Mesenchymal stem cell (in vitro differentiated cells and primary cell): ENCODE results near the gene VTI1A.

Experiments used
- DNase-seq: peaks from one replicate; pipeline ENCODE4 v3.0.0-alpha.2; 2013
- H2AFZ ChIP-seq: one replicate; pipeline ENCODE4 v1.6.1; 2013; ENCODE audit warnings: low read depth, mild to moderate bottlenecking, control low read depth, inconsistent platforms, low read length, moderate library complexity
- H2AK5ac ChIP-seq: 2 replicates; pipeline ENCODE4 v1.6.1; 2013; ENCODE audit warnings: low read length, moderate library complexity, mild to moderate bottlenecking, inconsistent platforms; ENCODE audit not compliant: severe bottlenecking
- H2BK120ac ChIP-seq: one replicate; pipeline ENCODE4 v1.6.1; 2013; ENCODE audit warnings: low read depth, mild to moderate bottlenecking, inconsistent platforms, low read length, moderate library complexity
- H2BK12ac ChIP-seq, 2 experiments: one replicate each; pipeline ENCODE4 v1.6.1; 2013; ENCODE audit warnings: inconsistent platforms in 2 of 2, low read length in 2 of 2, mild to moderate bottlenecking in 2 of 2, moderate library complexity in 2 of 2, control low read depth in 1 of 2
- H2BK15ac ChIP-seq: one replicate; pipeline ENCODE4 v1.6.1; 2013; ENCODE audit warnings: mild to moderate bottlenecking, low read depth, inconsistent platforms; ENCODE audit not compliant: poor library complexity, severe bottlenecking
- H2BK5ac ChIP-seq: 2 replicates; pipeline ENCODE4 v1.6.1; 2013; ENCODE audit warnings: low read depth, mild to moderate bottlenecking, low read length, control low read depth, inconsistent platforms; ENCODE audit not compliant: poor library complexity, severe bottlenecking
- H3K14ac ChIP-seq, 2 experiments: one replicate each; pipeline ENCODE4 v1.6.1; 2013; ENCODE audit warnings: inconsistent platforms in 2 of 2, low read length in 2 of 2, control low read depth in 1 of 2, mild to moderate bottlenecking in 1 of 2, moderate library complexity in 1 of 2
- H3K18ac ChIP-seq, 2 experiments: one replicate each; pipeline ENCODE4 v1.6.1; 2013; ENCODE audit warnings: inconsistent platforms in 2 of 2, low read length in 2 of 2, control low read depth in 1 of 2, low read depth in 1 of 2, mild to moderate bottlenecking in 1 of 2
- H3K23ac ChIP-seq, 2 experiments: one replicate each; pipeline ENCODE4 v1.6.1; 2013; ENCODE audit warnings: inconsistent platforms in 2 of 2, low read length in 2 of 2, mild to moderate bottlenecking in 2 of 2, moderate library complexity in 2 of 2, control low read depth in 1 of 2
- H3K27ac ChIP-seq: 2 replicates; pipeline ENCODE4 v1.5.1; 2013; ENCODE audit warnings: mild to moderate bottlenecking, moderate library complexity, low read length, control low read depth, inconsistent platforms; ENCODE audit not compliant: poor library complexity, severe bottlenecking
- H3K27me3 ChIP-seq, 2 experiments: 2 replicates each; pipeline versions ENCODE4 v1.6.1 to v1.7.0; 2013; ENCODE audit warnings: low read length in 2 of 2, mild to moderate bottlenecking in 2 of 2, moderate library complexity in 2 of 2, control low read depth in 1 of 2, inconsistent platforms in 1 of 2; ENCODE audit not compliant: control insufficient read depth in 1 of 2, insufficient read depth in 1 of 2
- H3K36me3 ChIP-seq, 2 experiments: 2 replicates each; pipeline versions ENCODE4 v1.6.1 to v1.7.0; 2013; ENCODE audit warnings: low read length in 2 of 2, control low read depth in 1 of 2, inconsistent platforms in 1 of 2, low read depth in 1 of 2, mild to moderate bottlenecking in 1 of 2; ENCODE audit not compliant: insufficient read depth in 2 of 2, control insufficient read depth in 1 of 2
- H3K4ac ChIP-seq, 2 experiments: one replicate each; pipeline ENCODE4 v1.6.1; 2013; ENCODE audit warnings: inconsistent platforms in 2 of 2, low read length in 2 of 2, mild to moderate bottlenecking in 2 of 2, moderate library complexity in 2 of 2, control low read depth in 1 of 2, low read depth in 1 of 2
- H3K4me1 ChIP-seq: 2 replicates; pipeline ENCODE4 v1.6.1; 2013; ENCODE audit warnings: low read depth, low read length, control low read depth; ENCODE audit not compliant: control insufficient read depth, insufficient read depth
- H3K4me2 ChIP-seq: 2 replicates; pipeline ENCODE4 v1.6.1; 2013; ENCODE audit warnings: low read length, mild to moderate bottlenecking, inconsistent platforms; ENCODE audit not compliant: poor library complexity, severe bottlenecking
- H3K4me3 ChIP-seq, 2 experiments: 2 replicates each; pipeline versions ENCODE4 v1.5.1 to v1.7.0; 2013; ENCODE audit warnings: low read length in 2 of 2, mild to moderate bottlenecking in 2 of 2, control low read depth in 1 of 2, low read depth in 1 of 2; ENCODE audit not compliant: insufficient read depth in 1 of 2
- H3K79me1 ChIP-seq: replicated peaks from 2 replicates; pipeline ENCODE4 v1.6.1; 2013; ENCODE audit warnings: mild to moderate bottlenecking, control low read depth, low read length, inconsistent platforms; ENCODE audit not compliant: poor library complexity, severe bottlenecking
- H3K9ac ChIP-seq: 2 replicates; pipeline ENCODE4 v1.7.0; 2013; ENCODE audit warnings: mild to moderate bottlenecking, low read length, moderate library complexity
- H3K9me3 ChIP-seq: 2 replicates; pipeline ENCODE4 v1.7.0; 2013; ENCODE audit warnings: mild to moderate bottlenecking, low read length; ENCODE audit not compliant: control insufficient read depth
- H4K8ac ChIP-seq: one replicate; pipeline ENCODE4 v1.6.1; 2013; ENCODE audit warnings: inconsistent platforms, mild to moderate bottlenecking, low read length, moderate library complexity
- H4K91ac ChIP-seq: one replicate; pipeline ENCODE4 v1.6.1; 2013; ENCODE audit warnings: mild to moderate bottlenecking, low read length, inconsistent platforms
- WGBS: methylation state at CpG from one replicate; pipeline ENCODE4 v1.1.7; 2013; ENCODE audit warnings: mixed read lengths; 5-methylcytosine and 5-hydroxymethylcytosine counted together

The VTI1A gene

DNA sequence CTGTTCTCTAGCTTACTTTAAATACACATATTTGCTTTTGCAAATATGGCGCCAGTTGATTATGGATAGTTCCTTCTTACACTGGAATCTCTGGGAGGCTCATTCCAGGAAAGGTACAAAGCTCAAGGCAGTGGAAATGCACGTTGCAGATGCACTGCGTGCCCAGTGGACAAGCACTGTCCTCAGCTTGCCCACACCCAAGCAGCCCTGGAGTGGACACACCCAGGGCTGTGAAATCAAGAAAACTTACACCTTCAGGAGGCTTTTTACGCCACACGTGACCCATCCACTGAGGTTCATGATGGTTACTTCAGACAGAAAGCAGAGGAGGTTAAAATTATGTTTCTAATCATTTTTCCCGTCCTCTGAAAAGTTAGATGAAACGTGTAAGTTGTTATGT is 248.5 kb downstream of the VTI1A start:
- H2BK5ac ChIP-seq, result no peak overlapping the region
- H3K4me1 ChIP-seq, result no peaks in the 10 kb centered on the region
- H4K8ac ChIP-seq, result no peak overlapping the region
- DNase-seq, result no peak
- H3K18ac ChIP-seq, result peak overlapping the region in 1 of 2 experiments; percentile 12
- H2BK120ac ChIP-seq, result no peak overlapping the region
- no peak overlapping the region for H3K4me2 ChIP-seq
- H3K9me3 ChIP-seq, result no peaks in the 10 kb centered on the region
- no peaks in the 10 kb centered on the region for H3K27me3 ChIP-seq
- H2AK5ac ChIP-seq, result no peak overlapping the region
- peaks cover 2% of the 10 kb centered on the region for H3K79me1 ChIP-seq
- 91% methylated on average over 5 of the region's 7 CpGs for WGBS
- no peak overlapping the region for H3K4me3 ChIP-seq
- no peak overlapping the region for H3K4ac ChIP-seq
- no peak overlapping the region for H3K23ac ChIP-seq
- no peak overlapping the region for H3K27ac ChIP-seq
- H3K9ac ChIP-seq, result no peak overlapping the region
- no peak overlapping the region for H2AFZ ChIP-seq
- no peak overlapping the region for H4K91ac ChIP-seq
- H2BK12ac ChIP-seq, result no peak overlapping the region
- H3K36me3 ChIP-seq, result no peaks in the 10 kb centered on the region
- H3K14ac ChIP-seq, result peak overlapping the region in 1 of 2 experiments; percentile 15
- H2BK15ac ChIP-seq, result no peak overlapping the region

DNA sequence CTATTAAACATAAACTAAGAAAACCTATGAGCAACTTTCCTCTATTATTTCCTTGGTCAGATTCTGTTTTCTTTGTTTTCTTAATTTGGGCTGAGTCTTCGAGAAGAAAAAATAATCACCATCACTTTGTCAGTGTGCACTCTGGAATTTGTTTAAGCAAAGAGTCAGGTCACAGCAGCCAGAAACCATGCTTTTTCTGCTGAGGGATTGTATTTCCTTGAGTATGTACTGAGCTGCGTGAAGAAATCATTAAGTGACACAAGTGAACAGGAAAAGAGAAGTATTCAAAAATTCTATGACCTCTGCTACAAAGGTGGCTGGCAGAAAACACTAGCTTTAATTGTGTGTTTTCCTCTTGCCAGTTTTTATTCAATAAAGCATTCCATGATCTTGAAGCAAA is 249.6 kb downstream of the VTI1A start:
- Histone ChIP-seq H3K4me3 (no peak overlapping the region), H2BK120ac (no peak overlapping the region), H2AK5ac (no peak overlapping the region), H3K9ac (no peak overlapping the region), H3K27me3 (no peaks in the 10 kb centered on the region), H3K4me1 (no peaks in the 10 kb centered on the region), H4K8ac (no peak overlapping the region), H3K4ac (no peak overlapping the region), H4K91ac (no peak overlapping the region), H3K18ac (no peak overlapping the region), H3K36me3 (no peaks in the 10 kb centered on the region), H2BK12ac (no peak overlapping the region), H2BK15ac (no peak overlapping the region), H3K9me3 (no peaks in the 10 kb centered on the region), H2BK5ac (no peak overlapping the region), H3K23ac (no peak overlapping the region), H3K79me1 (peaks cover 2% of the 10 kb centered on the region), H3K14ac (no peak overlapping the region), H3K27ac (no peak overlapping the region), H3K4me2 (no peak overlapping the region), H2AFZ (no peak overlapping the region)
- WGBS, result 53% methylated on average over 2 of the region's 2 CpGs
- DNase-seq, result no peak

DNA sequence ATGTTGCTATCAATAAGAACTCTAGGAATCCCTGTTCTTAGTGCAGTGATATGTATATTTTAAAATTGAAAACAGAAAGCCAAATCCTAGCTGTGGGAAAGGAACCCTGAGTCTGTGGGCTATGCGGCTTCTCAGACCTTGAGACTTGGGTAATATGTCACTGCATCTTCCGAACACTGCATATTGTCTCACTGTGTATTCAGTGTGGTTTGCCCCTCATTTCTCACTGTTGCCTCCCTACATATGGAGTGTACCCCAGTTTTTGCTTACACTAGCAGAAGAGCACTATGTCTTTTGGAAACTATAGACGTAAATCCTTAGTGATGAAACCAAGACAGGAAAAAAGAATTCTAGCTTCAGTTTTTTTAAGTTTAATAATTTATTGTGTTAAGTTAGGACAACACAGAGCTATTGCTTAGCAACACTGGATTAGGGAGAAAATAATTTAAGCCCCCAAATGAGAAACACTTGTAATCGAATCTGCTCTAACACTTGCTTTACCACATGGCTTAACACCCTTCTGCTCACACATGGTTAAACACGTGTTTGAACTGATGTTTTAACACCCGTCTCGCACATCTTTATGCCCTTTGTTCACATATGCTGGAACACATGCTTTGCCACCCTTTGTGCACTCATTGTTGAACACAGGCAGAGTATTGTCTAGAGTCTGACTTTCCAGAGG is 251.3 kb downstream of the VTI1A start:
- Histone ChIP-seq H3K36me3 (no peaks in the 10 kb centered on the region), H3K4me3 (no peak overlapping the region), H4K91ac (no peak overlapping the region), H2BK120ac (no peak overlapping the region), H3K9ac (no peak overlapping the region), H2BK15ac (no peak overlapping the region), H3K27me3 (no peaks in the 10 kb centered on the region), H3K27ac (no peak overlapping the region), H3K14ac (no peak overlapping the region), H3K4me1 (no peaks in the 10 kb centered on the region), H4K8ac (no peak overlapping the region), H3K4me2 (no peak overlapping the region), H3K4ac (no peak overlapping the region), H2BK5ac (no peak overlapping the region), H3K18ac (no peak overlapping the region), H3K23ac (no peak overlapping the region), H2AFZ (no peak overlapping the region), H2AK5ac (no peak overlapping the region), H2BK12ac (no peak overlapping the region), H3K79me1 (peaks cover 2% of the 10 kb centered on the region), H3K9me3 (no peaks in the 10 kb centered on the region)
- 93% methylated on average over 6 of the region's 7 CpGs for WGBS
- DNase-seq, result no peak

DNA sequence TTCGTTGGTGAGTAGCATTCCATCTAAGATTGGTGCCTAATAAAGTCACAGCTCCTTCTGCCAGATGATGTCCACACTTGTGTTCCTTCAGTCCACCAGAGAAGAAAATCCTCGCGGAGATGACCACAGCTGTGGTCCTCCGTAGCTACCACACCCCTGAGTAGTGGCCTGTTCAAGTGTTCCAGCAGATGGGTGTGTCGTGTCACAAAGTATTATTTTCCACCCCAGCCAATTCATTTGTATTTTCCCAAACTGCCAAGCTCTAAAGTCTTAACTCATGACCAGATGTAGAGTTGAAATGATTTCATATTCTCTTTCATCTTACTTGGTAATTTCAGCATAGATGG is 251.8 kb downstream of the VTI1A start:
- Histone ChIP-seq H3K4ac (no peak overlapping the region), H3K23ac (no peak overlapping the region), H2AK5ac (no peak overlapping the region), H4K91ac (no peak overlapping the region), H3K27me3 (no peaks in the 10 kb centered on the region), H3K18ac (no peak overlapping the region), H3K4me1 (no peaks in the 10 kb centered on the region), H3K9ac (no peak overlapping the region), H3K79me1 (peaks cover 2% of the 10 kb centered on the region), H3K27ac (no peak overlapping the region), H3K14ac (no peak overlapping the region), H3K4me3 (no peak overlapping the region), H2AFZ (no peak overlapping the region), H3K4me2 (no peak overlapping the region), H2BK5ac (no peak overlapping the region), H2BK120ac (no peak overlapping the region), H3K9me3 (no peaks in the 10 kb centered on the region), H3K36me3 (no peaks in the 10 kb centered on the region), H4K8ac (no peak overlapping the region), H2BK12ac (no peak overlapping the region), H2BK15ac (no peak overlapping the region)
- no peak for DNase-seq
- 94% methylated on average over 4 of the region's 5 CpGs for WGBS
